BE2C (cell line): ENCODE data around the gene SLC8A1.

ENCODE experiments used
- DNase-seq: peaks from one replicate; pipeline ENCODE4 v3.0.0-alpha.2; 2020
- H3K27me3 ChIP-seq: fragments of 250-450 bp; sonication (Bioruptor Pico); 2 replicates; pipeline ENCODE4 v1.5.1; 2020; ENCODE audit warnings: mild to moderate bottlenecking
- H3K36me3 ChIP-seq: fragments of 250-450 bp; sonication (Bioruptor Pico); 2 replicates; pipeline ENCODE4 v1.5.1; 2020; ENCODE audit warnings: mild to moderate bottlenecking
- H3K4me1 ChIP-seq: fragments of 250-450 bp; sonication (Bioruptor Pico); 2 replicates; pipeline ENCODE4 v1.5.1; 2020
- H3K4me3 ChIP-seq: 2 replicates; pipeline ENCODE4 v1.5.1; 2011; ENCODE audit warnings: low read depth, low read length
- H3K9me3 ChIP-seq: fragments of 250-450 bp; sonication (Bioruptor Pico); 2 replicates; pipeline ENCODE4 v1.5.1; 2020
- TF ChIP-seq, protein P1 (sequence below): IDR thresholded peaks from 2 replicates; pipeline ENCODE4 v1.5.1; 2012; ENCODE audit warnings: mild to moderate bottlenecking, low read depth, low read length

SLC8A1 gene

DNA sequence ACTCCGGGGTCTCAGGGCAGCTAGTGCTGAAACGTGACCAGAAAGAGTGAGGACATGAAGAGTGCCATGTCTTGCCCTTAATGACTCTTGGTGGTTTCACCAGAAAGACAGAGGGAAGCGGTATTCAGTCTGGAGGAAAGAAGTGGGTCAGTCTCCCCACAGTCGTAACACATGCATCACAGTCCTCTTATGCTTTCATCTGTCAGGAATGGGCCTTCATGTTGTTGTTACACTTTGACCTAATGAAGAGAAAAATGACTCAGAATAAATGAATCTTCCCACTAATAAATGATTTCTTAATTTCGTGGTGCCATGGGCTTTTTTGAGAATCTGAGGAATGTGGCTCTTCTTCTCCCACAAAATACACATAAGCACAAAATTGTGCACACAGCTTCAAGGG is 103.2 kb downstream of the SLC8A1 start:
- Histone ChIP-seq H3K9me3 (no peaks in the 10 kb centered on the region; the same call in 1 of the 2 replicates), H3K4me3 (no peak overlapping the region), H3K27me3 (no peaks in the 10 kb centered on the region), H3K36me3 (no peaks in the 10 kb centered on the region), H3K4me1 (peaks cover 1% of the 10 kb centered on the region)
- DNase-seq: no peak
- TF ChIP-seq, protein P1, sequence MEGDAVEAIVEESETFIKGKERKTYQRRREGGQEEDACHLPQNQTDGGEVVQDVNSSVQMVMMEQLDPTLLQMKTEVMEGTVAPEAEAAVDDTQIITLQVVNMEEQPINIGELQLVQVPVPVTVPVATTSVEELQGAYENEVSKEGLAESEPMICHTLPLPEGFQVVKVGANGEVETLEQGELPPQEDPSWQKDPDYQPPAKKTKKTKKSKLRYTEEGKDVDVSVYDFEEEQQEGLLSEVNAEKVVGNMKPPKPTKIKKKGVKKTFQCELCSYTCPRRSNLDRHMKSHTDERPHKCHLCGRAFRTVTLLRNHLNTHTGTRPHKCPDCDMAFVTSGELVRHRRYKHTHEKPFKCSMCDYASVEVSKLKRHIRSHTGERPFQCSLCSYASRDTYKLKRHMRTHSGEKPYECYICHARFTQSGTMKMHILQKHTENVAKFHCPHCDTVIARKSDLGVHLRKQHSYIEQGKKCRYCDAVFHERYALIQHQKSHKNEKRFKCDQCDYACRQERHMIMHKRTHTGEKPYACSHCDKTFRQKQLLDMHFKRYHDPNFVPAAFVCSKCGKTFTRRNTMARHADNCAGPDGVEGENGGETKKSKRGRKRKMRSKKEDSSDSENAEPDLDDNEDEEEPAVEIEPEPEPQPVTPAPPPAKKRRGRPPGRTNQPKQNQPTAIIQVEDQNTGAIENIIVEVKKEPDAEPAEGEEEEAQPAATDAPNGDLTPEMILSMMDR: no peak

DNA sequence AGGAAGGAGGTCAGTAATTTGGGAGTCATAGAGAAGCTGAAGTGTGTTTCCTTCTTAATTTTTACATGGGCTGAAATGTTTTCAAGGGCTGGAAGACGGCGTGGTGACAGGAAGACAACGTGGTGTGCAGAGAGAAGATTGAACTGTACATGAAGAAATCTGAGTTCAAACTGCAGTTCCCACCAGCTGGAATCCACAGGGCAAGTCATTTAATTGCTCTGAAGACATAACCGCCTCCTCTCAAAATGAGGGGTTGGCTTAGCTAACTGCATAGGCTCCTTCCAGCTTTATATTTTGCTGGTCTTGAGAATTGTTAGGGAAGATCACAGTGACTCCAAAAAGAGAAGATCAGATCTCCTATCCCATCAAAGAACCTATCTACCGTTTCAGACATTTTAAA is 103.9 kb downstream of the SLC8A1 start:
- no peaks in the 10 kb centered on the region for H3K27me3 ChIP-seq
- no peak overlapping the region for H3K4me3 ChIP-seq
- no peaks in the 10 kb centered on the region; the same call in 1 of the 2 replicates for H3K9me3 ChIP-seq
- DNase-seq: no peak
- no peaks in the 10 kb centered on the region for H3K36me3 ChIP-seq
- no peaks in the 10 kb centered on the region for H3K4me1 ChIP-seq
- TF ChIP-seq, protein P1: no peak

- TF ChIP-seq, protein P1: no peak
- H3K9me3 ChIP-seq: no peaks in the 10 kb centered on the region
- H3K36me3 ChIP-seq: no peaks in the 10 kb centered on the region
- H3K27me3 ChIP-seq: no peaks in the 10 kb centered on the region
- H3K4me3 ChIP-seq: no peak overlapping the region
- DNase-seq: no peak
- H3K4me1 ChIP-seq: no peaks in the 10 kb centered on the region
Observed at GRCh38 chr2:40346535-40347354, 105.1 kb downstream of the SLC8A1 start.

GRCh38 chr2:40344364-40344763 is 107.5 kb downstream of the SLC8A1 start:
- Histone ChIP-seq H3K9me3 (no peaks in the 10 kb centered on the region), H3K4me1 (no peaks in the 10 kb centered on the region), H3K4me3 (no peak overlapping the region), H3K36me3 (no peaks in the 10 kb centered on the region), H3K27me3 (no peaks in the 10 kb centered on the region)
- TF ChIP-seq, protein P1: no peak
- DNase-seq: no peak

DNA sequence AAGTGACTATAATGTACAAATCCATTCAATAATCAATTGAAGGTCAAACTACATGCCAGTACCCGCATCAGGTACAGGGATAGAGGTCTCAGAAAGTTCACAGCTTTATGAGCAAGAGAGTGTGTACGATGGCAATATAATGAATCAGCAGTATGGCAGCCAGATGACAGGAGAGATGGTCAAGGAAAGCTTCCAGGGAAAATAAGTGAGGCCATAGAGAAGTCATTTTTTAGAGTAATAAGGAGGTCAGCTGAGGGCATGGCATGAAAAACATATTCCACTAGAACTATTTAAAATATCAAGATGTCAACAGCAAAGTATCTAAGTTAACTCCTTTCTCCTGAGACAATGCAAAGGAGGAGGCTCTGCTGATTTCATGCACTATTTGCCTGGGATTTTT is 108.0 kb downstream of the SLC8A1 start:
- no peak for DNase-seq
- no peaks in the 10 kb centered on the region for H3K4me1 ChIP-seq

DNA sequence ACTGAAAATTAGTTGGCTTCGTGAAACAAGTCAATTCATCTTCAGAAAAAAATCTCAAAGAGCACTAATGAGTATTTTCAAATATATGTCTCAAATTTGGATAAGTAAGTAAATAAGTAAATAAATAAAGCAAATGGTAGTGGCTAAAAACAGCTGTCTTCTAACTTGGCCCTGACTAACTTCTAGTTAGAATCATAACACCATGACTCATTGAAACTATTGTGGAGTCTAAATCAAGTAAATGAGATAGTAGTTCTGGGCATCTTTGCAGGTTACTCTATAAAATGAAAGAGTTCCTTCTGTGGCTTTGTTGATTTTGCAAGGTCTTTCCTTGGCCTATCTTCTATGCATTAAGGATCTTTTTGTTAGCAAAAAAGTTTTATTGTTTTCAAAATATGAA is 110.7 kb downstream of the SLC8A1 start:
- Histone ChIP-seq H3K27me3 (no peaks in the 10 kb centered on the region), H3K36me3 (no peaks in the 10 kb centered on the region), H3K4me1 (peaks cover 10% of the 10 kb centered on the region), H3K9me3 (no peaks in the 10 kb centered on the region), H3K4me3 (no peak overlapping the region)
- DNase-seq: no peak
- TF ChIP-seq, protein P1: no peak

More for the DNA sequence above, 108.0 kb downstream of the SLC8A1 start:
- no peaks in the 10 kb centered on the region for H3K9me3 ChIP-seq
- no peaks in the 10 kb centered on the region for H3K36me3 ChIP-seq
- no peak overlapping the region for H3K4me3 ChIP-seq
- TF ChIP-seq, protein P1: no peak
- no peaks in the 10 kb centered on the region for H3K27me3 ChIP-seq
